ENCODE results near the gene GATAD2A.

GRCh38 chr19:19446655-19447437, 41.4 kb downstream of the GATAD2A start:
- TF ChIP-seq MAX (IDR thresholded peaks at IDR 0.05; ENCODE audit: low read depth, low read length) (no peak), POLR2A (IDR thresholded peaks at IDR 0.05; ENCODE audit: extremely low read depth, insufficient read length) (no peak), CTCF (IDR thresholded peaks at IDR 0.05; ENCODE audit: low read depth, low read length) (no peak), MYC (IDR thresholded peaks at IDR 0.05; ENCODE audit: low read depth, low read length) (no peak)
